Ureter (tissue), 1 donor: ENCODE measurements around the gene TREM2. TPM values are rescaled to one million over a fixed set of nuclear protein-coding genes. Genes with fewer than 3 reads are reported as not detected.

Experiments
- DNase-seq: peaks from one replicate; pipeline ENCODE4 v3.0.0-alpha.2; 2020; ENCODE audit warnings: low spot score
- total RNA-seq: library from RNA; stranded (reverse); gene quantifications from one replicate; pipeline ENCODE4 v1.2.4, GENCODE V29; 2023
- donor health status: DM: yes; HTN: yes; CAD: no.

The TREM2 gene
- total RNA-seq, 1 donor from 2014 or later: 9.4 TPM

DNA sequence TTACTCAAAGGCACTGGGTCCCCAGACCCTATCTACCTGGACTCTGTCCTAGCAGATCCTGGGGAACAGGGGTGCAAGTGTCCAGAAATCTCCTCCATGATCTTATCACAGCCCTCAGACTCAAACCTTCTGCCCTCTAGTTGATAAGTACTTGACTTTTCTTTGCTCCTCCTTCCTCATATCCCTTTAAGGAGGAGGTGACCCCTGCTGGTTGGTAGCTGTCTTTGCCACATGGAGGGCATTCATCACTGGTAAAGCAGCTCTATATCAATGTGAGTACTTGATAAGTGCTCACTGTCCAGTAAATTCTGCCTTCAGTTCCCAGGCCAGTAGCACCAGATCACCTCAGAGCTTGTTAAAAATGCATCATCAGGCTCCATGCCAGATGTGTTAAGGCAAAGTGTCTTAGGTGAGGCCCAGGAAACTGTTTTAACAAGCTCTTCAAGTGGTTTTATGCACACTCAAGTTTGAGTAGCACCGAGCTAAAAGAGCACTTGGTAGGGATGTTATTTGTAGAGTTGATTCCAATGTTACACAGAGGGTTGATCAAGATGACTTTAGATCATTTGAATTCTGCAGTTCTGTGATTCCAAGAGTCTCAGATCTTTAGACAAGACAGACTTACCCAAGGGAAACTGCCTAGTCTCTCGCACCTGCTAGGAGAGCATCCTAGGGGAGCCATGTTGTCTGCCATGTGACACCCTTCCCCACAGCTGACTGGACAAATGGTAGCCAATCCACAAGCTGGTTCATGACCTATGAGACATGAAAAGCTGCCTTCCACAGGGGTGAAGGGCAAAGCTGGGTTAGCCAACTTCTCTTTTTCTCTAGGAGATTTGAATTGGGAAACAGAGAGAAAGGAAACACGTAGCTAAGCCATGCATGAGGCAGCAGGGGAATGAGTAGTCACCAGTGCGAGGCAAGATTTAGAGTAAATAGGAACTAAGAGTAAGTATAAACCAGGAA lies 19.4 kb upstream of the TREM2 start:
- DNase-seq: no peak

DNA sequence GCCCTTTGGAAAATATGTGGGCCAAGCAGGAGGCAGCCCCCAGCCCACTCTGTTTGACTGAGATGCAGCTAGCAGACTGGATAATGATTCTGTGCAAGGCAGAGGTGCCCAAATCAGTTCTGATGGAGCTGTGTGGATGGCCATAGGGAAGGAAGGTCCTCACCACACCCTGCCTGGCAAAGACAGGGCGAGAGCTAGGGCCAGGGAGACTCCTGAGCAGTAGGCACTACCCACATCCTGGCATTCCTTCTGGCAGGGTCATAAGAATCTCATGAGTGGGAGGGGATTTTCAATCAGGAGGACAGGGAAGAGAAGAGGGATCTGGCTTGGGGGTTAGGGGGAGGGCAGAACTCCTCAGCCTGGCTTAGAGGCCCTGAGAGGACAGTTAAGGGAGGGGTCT lies 18.6 kb upstream of the TREM2 start:
- DNase-seq: no peak

DNA sequence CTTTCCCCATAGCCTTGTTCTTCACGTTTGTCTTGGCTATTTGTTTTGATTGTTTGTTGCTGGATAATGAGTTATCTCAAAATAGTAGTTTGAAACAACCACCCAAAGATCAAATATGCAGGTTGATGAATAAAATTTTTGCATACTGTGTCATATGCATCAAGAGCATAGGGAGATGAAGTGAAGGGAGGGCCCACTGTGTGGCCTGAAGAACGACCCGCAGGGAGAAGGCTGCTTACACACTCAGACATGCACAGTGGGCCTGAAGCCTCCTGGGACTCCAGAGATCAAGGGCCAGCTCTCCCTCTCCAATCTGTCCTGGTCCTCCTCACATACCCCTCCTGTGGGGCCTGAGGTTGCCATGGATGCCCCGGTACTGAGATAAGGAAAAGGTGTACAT lies 16.2 kb upstream of the TREM2 start:
- DNase-seq: no peak

DNA sequence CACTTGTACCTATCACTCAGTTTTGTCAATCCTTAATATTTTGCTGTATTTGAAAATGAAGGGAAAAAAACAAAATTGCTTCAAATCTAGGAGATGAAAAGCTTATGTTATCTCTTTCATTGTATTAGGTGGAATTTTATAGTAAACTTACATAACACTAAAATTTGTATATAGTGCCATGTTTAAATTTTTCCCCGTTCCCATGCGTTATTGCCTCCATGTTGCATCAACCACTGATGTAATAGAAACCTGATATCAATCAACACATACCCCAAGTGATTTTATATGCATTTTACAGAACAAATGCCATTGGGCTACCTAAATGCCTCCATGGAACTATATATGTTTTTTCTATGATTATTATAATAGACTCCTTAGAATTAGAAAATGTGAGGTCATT lies 14.8 kb upstream of the TREM2 start:
- DNase-seq: no peak

GRCh38 chr6:41177287-41177686 lies 14.4 kb upstream of the TREM2 start:
- DNase-seq: no peak

DNA sequence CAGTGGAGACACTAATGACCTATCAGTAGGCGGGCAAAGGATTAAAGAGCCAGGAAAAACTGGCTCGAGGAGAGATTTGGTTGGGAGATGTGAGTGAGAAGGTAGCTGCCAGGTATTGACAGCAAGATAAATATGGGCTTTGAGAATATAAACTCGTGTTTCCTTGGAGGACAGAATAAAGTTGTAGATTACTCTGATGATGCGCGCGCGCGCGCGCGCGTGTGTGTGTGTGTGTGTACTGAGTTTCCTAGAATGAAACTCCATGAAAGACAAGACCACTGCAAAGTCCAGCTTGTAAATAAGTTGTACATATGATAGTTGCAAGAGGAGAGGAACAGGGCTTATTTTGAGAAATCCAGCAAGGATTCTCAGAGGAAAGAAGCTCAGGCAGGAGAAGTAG lies 13.3 kb upstream of the TREM2 start:
- DNase-seq: no peak

GRCh38 chr6:41175084-41175483 lies 12.2 kb upstream of the TREM2 start:
- DNase-seq: no peak

GRCh38 chr6:41174610-41175009 lies 11.7 kb upstream of the TREM2 start:
- DNase-seq: no peak

DNA sequence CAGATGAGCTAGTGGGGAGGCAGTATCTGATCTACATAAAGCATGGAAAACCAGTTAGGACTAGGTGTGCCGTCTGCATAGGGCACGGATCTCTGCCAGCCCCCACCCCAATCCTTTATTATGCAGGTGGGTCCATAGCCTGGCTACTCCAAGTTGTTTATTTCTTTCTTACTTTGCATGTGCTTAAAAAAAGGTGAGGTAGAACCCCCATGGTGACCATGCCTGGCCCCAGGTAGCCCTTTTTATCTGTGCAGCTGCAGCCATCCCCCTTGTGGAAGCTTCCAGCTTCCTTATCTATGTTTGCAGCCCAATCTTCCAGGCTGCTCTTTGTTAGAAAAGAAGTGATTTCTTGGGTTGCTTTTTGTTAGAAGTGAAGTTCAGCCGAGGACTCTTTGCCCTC lies 9.0 kb upstream of the TREM2 start:
- no peak for DNase-seq

DNA sequence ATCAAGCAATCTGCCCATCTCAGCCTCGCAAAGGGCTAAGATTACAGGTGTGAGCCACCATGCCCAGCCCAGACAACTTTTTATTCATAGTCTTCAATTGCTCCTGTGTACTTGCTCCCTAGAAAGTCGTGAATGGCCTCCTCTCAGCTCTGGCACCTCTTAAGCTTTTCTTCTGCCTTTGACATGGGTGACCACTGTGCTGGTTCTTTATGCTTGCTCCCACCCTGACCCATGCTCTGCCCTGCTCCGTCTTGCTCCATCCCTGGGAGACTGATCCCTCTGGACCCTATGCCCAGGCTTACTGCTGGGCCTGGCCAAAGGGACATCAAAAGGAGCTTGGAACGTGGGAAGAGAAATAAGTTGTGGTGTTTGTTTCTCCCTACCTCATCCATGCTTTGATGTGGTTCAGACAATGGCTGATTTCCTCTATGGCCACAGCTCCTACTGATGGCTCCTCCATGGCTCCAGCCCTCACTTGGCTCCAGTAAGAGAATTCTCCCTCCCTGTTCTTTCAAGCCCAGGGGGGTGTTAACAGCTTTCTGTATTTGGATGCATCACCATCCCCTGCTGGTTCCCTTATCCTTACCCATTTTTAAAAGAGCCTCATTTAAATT lies 7.7 kb upstream of the TREM2 start:
- DNase-seq: no peak

GRCh38 chr6:41167173-41167963 lies 4.5 kb upstream of the TREM2 start:
- DNase-seq: no peak

GRCh38 chr6:41164551-41165120 lies 1.7 kb upstream of the TREM2 start:
- DNase-seq: no peak

- DNase-seq: no peak
Observed at GRCh38 chr6:41163419-41163717, 452 bp upstream of the TREM2 start.

DNA sequence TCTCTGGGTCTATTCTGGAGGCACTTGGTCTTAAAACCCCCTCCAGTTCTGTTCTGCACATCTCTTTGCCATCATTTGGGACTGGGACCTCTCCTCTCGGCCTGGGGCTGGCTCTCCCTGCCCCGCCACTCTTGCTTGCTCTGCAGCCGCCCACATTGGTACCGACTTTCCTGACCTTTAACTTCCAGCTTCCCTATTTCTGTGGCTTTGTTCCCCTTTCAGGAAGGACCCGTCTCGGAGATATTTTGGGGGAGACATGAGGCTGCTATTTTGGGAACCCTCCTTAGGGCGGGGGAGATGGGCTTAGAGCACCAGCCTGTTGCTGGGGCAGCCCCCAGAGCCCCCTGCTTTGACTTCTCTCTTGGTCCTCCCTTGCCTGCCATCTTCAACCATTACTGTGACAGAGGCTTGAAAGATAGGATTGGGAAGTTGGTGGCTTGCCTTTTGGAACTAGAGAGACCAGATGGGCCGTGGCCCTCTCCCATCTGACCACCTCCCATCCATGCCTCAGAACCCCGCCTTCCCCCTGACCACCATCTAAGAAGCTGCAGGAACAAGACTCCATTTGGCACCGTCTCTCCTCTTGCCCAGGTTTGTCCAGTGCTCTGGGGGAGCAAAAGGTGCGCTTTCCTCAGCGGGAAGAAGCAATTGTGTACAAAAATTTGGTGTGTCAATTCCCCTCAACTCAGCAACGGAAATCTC lies 914 bp downstream of the TREM2 start:
- DNase-seq: no peak

DNA sequence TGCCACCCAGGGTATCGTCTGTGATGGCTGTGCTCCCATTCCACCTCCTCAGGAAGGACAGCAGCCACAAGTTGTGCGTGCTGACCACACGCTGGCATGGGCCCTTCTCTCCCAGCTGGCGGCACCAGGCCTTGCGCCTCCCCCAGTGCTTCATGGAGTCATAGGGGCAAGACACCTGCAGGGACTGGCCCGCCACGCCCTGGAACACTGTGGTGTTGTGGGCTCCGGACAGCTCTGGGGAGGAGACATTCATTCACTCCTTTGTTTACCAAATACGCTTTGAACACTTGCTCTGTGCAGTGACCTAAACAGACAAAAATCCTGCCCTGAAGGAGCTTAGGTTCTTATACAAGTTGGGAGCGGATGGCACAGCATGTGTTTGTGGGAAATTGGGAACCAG lies 1.5 kb downstream of the TREM2 start:
- no peak for DNase-seq

- DNase-seq: no peak
Observed at GRCh38 chr6:41160933-41161332, 2.0 kb downstream of the TREM2 start.

GRCh38 chr6:41159415-41160082 lies 3.4 kb downstream of the TREM2 start:
- no peak for DNase-seq

- no peak for DNase-seq
Observed at GRCh38 chr6:41157323-41157722, 5.6 kb downstream of the TREM2 start.

- no peak for DNase-seq
Observed at GRCh38 chr6:41156771-41157170, 6.1 kb downstream of the TREM2 start.

GRCh38 chr6:41156001-41156400 lies 6.9 kb downstream of the TREM2 start:
- no peak for DNase-seq

- DNase-seq: no peak
Observed at GRCh38 chr6:41155132-41155805, 7.6 kb downstream of the TREM2 start.
